Head of caudate nucleus (tissue), 42 donors: Measurements from ENCODE around the gene GLRA3.
A peak's percentile ranks its signal among the peaks of the same experiment; 100 is the strongest.
"Not testable (repeated sequence)": the region's sequence is repeated elsewhere in the genome, so short reads cannot be mapped to it uniquely, and the experiment has no call there.

Experiments used
- DNase-seq, 42 donors: peaks; one replicate each; pipeline versions ENCODE4 v3.0.0 to v3.0.0-alpha.2; 2020 to 2021; ENCODE audit warnings: mixed read lengths in 7 of 42
- intact Hi-C: fragments of 100-400 bp; cut with DNase I; formaldehyde crosslinking; loops from one replicate; pipeline ENCODE4 v1.15.0; 2022

GLRA3 gene

DNA sequence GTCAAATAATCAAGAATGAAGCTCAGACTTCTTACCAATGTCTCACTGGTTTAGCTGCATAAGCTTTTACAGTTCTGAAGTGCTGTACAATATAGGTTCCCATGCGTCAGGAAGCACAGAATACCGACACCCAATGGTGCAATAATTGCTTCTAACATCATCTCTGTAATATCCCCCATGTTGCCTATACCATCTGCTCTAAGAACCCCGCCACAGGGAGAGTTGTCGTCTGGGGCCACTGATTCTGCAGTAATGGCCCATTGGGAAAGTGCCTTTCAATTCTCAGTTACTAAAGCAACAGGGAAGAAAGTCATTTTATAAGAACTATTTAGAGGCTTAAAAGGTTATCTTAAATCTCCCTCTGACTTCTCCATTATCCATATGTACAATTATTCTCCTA lies 94.9 kb downstream of the GLRA3 start:
- intact Hi-C loops = no loop called here
- DNase-seq = no peak

DNA sequence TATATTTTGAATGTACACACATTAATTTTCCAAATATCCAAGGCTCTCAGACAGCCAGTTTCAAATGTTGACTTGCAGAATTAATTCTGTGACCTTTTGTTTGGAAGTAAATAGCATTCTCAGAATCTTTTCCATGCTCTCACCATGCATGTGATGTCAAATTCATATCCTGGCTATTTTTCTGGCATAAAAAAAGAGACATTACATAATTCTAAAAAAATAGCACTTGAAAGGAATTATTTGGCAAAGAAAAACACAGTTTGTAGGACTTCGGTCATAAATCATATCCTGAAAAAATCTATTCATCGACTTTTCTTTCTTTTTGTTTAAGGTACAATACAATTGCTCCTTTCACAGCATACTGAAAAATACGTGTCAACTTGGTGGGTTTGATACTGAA lies 111.2 kb downstream of the GLRA3 start:
- intact Hi-C loops = no loop called here
- DNase-seq = no peak

DNA sequence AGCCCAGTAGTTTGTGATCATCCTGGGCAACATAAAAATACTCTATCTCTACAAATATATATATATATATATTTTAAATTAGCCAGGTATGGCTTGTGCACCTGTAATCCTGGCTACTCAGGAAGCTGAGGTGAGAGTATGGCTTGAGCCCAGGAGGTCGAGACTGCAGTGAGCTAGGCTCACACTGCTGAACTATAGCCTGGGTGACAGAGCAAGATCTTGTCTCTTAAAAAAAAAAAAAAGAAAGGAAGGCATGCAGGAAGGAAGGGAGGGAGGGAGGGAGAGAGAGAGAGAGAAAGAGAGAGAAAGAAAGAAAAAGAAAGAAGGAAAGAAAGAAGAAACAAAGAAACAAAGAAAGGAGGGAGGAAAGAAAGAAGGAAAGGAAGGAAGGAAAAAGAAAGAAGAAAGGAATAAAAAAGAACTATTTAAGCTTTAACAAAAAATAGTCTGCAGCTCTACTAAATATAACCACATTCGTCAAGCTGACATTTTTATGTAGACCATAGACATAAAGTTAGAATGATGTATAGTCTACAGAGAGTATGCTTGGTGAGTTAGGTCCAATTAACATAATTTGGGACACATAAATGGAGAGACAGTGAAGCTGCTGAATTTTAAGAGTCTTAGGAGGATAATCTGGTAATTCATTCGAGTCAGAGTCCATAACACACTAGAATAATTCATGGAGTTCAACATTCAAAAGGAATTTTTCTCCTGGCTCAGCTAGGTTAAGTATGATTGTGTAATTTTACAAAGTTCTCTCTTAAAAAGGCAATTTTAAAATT lies 111.9 kb downstream of the GLRA3 start:
- no peak for DNase-seq
- intact Hi-C loops = no loop called here

DNA sequence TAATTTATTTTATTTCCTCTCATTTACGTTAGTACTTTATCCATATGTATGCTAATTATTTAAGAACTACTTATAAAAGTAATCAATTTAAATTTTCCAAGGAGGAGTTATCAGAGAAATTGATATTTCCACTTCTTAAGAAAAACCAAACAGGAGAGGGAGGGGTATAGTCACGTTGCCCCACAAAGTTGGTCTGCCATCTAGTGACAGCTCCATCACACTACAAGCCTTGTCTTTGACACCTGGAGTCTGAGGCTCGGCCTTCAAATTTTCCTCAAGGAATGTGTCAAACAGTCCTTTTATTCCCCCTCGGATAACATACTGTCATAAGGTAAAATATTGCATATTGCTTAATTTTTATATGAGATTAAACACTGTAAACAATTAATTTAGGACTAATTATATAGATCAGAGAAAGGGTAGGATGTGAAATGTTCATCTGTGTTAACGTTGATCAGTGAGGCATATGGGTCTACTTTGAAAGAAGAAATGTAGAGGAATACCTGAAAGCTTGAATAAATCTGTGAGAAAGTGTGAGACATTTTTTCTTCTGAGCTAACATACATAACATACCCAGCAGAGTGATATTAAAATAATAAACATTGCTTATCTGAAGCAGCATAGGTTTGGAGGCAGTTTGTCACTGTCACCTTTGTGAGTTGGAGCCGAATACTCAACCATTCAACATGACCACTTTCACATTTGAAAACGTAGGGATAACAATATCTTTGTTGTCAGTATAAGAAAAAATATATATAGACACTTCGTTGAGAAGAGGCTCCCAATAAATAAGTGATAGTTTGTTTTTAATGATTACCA lies 114.4 kb downstream of the GLRA3 start:
- DNase-seq = peak in 11 of 42 donors; percentile 5 to 48 (median 11)

DNA sequence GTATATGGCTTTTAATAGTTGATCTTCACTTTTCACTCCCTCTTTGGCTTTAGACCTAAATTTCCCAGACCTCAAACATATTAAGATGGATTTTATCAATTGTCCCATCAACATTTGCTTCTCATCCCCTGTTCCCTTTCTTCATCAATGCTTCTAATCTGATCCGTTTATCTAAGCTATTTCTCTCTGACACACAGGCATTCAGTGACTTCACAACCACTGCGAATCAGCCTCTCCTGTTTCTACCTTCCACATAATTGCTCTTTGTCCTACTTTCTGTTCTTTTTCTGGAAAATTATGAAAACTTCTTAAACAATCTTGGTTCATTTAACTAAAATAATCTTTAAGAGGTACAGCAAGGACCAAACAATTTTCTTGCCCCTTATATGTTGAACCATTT lies 115.2 kb downstream of the GLRA3 start:
- intact Hi-C loops = no loop called here
- DNase-seq = no peak

More for the DNA sequence above, 114.4 kb downstream of the GLRA3 start:
- intact Hi-C loops = no loop called here

DNA sequence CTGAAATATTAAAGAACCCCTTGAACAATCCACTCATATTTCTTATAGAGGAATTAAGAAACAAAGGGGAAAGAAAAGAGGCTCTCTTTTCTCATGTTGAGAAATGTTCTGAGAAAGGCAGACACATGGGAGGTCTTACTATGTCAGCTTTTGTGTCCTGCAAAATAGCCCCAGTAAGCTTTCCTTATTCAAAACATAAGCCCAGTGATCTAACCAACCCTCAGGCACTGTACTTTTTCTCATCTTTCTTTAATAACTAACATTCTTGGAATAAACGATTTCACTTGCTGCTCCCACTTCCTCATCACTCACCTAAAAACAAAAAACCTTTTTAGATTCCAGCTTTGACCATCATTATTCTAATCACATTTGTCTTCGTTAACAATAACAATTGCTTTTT lies 115.9 kb downstream of the GLRA3 start:
- intact Hi-C loops = no loop called here
- no peak for DNase-seq

DNA sequence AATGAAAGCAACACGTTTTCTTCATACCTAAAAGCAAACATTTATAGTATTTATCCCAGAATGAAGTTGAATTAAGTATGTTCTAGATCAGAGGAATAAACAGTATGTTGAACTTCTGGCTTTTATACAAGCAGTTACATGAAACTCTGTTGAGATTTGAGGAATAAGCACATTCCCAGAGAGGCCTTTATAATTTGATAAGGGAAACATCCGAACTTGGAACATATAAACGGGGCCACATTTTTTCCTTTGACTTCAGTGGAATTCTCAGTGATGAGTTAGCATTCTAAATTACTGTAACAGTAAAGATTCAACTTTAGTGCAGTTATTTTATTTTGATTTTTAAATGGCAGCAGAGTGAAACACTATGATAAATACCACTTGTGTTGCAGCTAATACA lies 119.5 kb downstream of the GLRA3 start:
- DNase-seq = no peak
- intact Hi-C loops = no loop called here

DNA sequence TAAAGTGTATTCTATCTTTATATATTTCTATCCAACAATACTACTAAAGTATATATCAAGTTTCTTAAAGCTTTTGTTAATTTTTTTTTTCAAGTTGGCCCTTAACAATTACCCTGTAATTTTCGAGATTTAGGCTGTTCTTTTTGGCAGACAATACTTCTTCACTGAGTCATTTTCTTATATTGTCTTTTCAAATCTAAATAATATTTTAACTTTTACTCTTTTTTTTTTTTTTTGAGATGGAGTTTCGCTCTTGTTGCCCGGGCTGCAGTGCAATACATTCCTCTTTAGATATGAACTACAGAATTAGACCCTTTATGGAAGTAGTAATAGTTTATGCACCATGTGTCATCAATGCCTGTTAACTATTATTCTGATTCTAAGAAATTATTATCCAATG lies 120.7 kb downstream of the GLRA3 start:
- intact Hi-C loops = no loop called here
- DNase-seq = no peak

DNA sequence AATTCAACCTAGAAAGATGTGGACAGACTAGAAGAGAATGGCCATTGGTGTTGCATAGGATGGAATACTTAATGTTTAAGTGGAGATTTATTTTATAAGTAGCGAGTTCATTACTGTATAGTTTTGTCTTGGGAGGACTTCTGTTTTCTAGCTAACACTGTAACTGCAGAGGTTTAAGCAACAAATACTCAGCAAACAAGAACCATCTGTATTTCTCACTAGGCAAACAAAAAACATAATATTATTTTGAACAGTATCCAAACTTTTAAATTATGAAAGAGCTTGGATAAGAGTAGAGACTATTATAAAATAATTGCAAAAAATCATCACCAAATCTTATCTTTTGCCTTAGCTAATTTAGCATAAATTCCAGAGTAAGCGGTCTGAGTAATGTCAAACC lies 121.1 kb downstream of the GLRA3 start:
- intact Hi-C loops = no loop called here

DNA sequence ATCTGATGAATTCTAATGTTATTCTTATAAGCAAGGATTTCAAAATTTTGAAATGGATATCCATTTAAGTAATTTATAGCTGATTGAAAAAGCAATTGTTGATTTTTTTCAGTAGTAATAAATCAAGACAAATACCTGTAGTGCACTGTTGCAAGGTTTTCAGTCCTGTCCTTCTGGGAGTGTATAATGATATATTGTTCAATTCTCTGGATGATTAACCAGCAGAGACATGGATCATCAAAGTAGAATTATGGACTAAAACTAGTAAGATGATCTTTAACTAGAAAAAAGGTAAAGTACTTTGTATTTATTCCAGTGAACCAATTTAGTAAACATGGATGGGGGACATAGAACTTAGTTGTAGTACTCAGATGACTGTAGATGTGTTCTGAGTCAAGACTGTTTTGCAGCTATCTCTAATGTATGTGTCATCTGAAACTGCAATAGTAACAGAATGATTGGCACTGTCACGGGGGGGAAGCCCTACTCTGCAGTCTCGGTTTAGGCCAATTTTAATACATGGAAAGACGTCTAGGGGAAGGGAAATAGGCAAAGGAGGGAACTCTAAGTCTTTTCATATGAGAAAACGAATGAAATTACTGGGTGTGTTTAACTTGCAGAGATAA lies 121.9 kb downstream of the GLRA3 start:
- intact Hi-C loops = no loop called here

More for the DNA sequence above, 121.1 kb downstream of the GLRA3 start:
- DNase-seq = no peak

DNA sequence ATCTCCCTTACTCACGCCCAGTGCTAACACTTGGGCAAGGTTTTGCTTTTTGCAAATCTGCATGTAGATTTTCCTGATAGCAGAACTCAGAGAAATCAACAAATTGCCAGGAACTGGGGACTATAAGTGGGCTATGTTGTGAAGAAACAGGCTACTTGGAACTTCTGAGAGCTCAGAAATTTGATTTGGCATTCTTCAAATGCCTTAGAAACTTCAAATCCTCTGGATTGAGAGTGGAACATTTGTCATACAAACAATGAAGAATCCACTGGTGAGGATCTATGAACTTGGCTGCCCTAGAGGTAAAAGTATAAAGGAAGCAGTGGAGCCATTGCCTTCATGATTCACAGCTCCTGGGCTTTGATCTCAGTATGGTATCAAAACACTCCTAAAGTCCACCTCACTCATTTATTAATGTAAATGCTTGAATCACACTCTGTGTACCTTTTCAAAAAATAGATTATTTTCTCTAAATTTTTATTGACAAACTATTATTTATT lies 126.0 kb downstream of the GLRA3 start:
- intact Hi-C loops = no loop called here
- DNase-seq = no peak

More for the DNA sequence above, 121.9 kb downstream of the GLRA3 start:
- DNase-seq = no peak

DNA sequence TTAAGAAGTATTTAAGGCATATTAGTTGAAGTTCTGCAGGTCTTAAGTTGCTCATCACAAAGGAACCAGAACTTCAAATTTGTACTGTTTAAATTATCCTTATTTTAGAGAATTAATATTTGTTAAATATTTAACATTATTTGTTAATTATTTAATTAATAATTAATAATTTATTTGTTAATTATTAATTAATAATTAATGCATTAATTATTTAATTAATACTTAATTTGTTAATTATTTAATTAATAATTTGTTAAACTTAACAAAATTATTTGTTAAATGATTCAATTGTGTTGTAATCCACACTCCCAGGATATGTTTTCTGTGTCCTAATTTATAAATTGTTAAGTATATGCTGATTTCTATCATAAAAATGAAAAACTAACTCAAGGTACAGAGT lies 129.4 kb downstream of the GLRA3 start:
- intact Hi-C loops = no loop called here
- no peak for DNase-seq

DNA sequence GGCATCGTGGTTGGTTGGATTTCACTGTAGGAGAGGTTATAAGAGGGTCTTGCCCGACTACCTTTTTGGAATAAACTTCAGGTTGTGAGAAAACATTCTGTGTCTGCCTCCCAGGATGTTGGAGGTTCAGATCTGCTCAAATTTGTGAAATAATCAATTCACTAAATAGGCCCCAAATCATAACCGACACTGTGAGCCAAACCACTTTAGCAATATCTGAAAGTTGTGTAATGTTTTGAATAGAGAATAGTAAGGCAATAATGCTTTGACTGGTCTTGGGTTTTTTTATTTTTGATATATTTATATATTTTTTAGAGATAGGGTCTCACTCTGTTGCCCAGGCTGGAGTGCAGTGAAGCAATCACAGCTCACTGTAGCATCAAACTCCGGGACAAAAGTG lies 131.2 kb downstream of the GLRA3 start:
- intact Hi-C loops = no loop called here
- no peak for DNase-seq

DNA sequence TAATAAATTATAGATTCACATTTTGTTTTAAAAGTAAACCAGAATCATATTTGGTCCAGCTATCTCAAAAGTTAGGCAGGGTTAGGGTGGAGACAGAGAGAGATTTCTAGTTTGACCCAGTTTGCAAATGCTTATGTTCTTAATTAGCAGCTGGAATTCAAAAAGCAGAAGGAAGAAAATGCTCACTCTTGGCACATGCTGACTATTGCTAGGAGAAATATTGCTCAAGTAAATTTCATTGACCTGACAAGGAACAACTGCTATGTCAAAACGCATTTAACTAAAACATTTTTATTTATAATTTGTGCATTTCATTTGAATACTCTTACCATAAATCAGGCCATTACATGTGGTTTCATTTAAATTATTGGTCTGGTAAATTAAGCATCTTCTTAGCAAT lies 131.8 kb downstream of the GLRA3 start:
- DNase-seq = no peak
- intact Hi-C loops = no loop called here

DNA sequence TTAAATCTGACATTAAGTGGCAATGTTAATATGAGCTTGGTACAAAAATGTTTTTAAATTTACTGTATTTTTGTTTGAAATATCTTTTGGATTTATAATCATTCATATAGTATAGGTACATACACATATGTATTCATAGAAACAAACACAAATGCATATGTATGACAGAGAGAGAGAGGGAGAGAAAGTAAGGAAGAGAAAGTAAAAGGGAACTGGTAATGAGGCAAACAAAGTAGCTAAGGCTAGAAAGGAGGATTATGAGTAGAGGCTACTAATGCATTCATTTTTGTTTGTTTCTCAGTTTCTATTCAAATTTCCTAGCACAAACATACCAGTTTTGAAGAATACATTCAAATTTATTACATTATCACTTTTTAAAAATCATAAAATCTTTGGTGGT lies 132.4 kb downstream of the GLRA3 start:
- intact Hi-C loops = no loop called here
- DNase-seq = no peak

DNA sequence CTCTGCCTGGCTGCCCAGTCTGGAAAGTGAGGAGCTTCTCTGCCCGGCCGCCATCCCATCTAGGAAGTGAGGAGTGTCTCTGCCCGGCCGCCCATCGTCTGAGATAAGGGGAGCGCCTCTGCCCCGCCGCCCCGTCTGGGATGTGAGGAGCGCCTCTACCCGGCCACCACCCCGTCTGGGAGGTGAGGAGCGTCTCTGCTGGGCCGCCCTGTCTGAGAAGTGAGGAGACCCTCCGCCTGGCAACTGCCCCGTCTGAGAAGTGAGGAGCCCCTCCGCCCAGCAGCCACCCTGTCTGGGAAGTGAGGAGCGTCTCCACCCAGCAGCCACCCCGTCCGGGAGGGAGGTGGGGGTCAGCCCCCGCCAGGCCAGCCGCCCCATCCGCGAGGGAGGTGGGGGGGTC lies 137.2 kb downstream of the GLRA3 start:
- intact Hi-C loops, DNase-seq: not testable (repeated sequence)

DNA sequence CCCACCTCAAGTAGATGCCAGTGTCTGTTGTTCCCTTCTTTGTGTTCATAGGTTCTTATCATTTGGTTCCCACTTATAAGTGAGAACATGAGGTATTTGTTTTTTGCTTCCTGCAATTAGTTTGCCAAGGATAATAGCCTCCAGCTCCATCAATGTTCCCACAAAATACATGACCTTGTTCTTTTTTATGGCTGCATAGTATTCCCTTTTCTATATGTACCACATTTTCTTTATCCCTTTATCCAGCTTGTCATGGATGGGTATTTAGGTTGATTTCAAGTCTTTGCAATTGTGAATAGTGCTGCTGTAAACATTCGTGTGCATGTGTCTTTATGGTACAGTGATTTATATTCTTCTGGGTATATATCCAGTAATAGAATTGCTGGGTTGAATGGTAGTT lies 138.4 kb downstream of the GLRA3 start:
- intact Hi-C loops = no loop called here
- no peak for DNase-seq

DNA sequence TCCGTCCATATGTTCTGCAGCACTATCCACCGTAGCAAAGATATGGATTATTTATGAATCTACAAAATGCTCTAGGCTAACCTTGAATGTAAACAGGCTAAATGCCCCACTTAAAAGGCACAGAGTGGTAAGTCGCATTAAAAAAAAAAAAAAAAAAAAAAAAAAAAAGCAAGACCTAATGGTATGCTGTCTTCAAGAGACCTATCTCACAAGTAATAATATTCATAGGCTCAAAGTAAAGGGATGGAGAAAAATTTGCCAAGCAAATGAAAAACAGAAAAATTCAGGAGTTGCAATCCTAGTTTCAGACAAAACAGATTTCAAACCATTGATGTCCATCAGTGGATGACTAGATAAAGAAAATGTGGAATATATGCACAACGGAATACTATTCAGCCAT lies 139.4 kb downstream of the GLRA3 start:
- DNase-seq = no peak
- intact Hi-C loops = no loop called here

DNA sequence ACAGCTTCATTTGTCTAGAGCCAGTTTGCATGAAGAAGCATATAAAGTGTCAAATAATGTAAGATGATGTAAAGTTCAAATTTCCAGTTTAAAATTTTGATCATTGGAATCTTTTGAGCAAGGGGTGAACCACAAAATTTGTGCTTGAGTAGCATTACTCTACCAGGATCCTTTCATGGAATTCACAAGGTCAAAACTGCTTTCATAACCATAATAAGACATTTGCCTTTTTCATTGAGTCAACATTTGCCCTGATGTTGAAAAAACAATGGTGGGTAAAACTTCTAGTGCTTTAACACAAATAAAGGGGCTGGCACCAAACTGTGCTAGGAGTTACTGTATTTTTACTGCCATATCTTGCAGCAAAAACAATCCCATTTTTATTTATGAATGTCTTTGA lies 142.2 kb downstream of the GLRA3 start:
- intact Hi-C loops = no loop called here
- no peak for DNase-seq

DNA sequence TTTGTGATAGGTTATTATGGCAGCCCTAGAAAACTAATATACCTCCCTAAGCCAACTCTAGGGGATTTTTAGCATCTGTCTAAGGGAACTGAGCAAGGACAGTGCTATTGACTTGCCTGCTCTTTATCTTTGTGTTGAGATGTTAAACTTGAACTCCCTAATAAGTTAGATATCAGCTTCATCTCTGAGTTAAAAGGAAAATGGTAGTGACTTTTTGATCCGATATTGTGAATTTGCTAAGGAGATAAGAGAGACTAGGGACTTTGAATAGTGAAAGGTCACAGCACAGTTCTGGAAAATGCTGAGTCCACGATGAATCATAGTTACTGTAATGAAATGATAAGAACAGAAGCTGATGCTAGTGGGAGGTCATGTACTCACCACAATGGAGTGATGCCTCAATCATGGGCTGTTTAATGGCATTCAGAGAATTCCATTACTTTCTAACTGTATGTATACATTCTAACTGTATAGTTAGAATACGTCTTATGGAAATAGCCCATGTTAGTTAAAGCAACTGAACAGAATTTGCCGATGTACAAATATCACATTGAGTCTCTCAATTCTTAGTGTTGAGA lies 147.2 kb downstream of the GLRA3 start:
- no peak for DNase-seq
- intact Hi-C loops = no loop called here
